Neutrophil (primary cell): ENCODE measurements around the gene TOPAZ1.
A peak's percentile ranks its signal among the peaks of the same experiment; 100 is the strongest.

Source experiments
- H3K27ac ChIP-seq: fragments of 200-600 bp; sonication (generic); 2 replicates; pipeline ENCODE4 v1.5.1; 2016; ENCODE audit warnings: mild to moderate bottlenecking, moderate library complexity
- H3K27me3 ChIP-seq: fragments of 200-600 bp; sonication (generic); 2 replicates; pipeline ENCODE4 v1.6.0; 2016; ENCODE audit warnings: mild to moderate bottlenecking
- H3K36me3 ChIP-seq: fragments of 200-600 bp; sonication (generic); 2 replicates; pipeline ENCODE4 v1.5.1; 2017
- H3K4me1 ChIP-seq, 2 experiments: fragments of 200-600 bp in 1 of 2; sonication (generic) in 1 of 2; 1 replicate in 1 of 2; 2 replicates in 1 of 2; pipeline versions ENCODE4 v1.5.1 to v1.6.1; 2013 to 2016; ENCODE audit warnings: low read depth in 1 of 2, low read length in 1 of 2, mild to moderate bottlenecking in 1 of 2, moderate library complexity in 1 of 2; ENCODE audit not compliant: control insufficient read depth in 1 of 2, insufficient read depth in 1 of 2
- H3K4me3 ChIP-seq, 2 experiments: fragments of 200-600 bp in 1 of 2; sonication (generic) in 1 of 2; 1 replicate in 1 of 2; 2 replicates in 1 of 2; pipeline ENCODE4 v1.5.1; 2013 to 2016; ENCODE audit warnings: low read depth in 1 of 2, low read length in 1 of 2, mild to moderate bottlenecking in 1 of 2, moderate library complexity in 1 of 2
- H3K9me3 ChIP-seq: fragments of 200-600 bp; sonication (generic); 2 replicates; pipeline ENCODE4 v1.5.1; 2016
- CTCF ChIP-seq: fragments of 200-600 bp; sonication (generic); IDR thresholded peaks from 2 replicates; pipeline ENCODE4 v1.5.1; 2016; ENCODE audit warnings: antibody characterized with exemption

The TOPAZ1 gene

GRCh38 chr3:44321335-44321734, 79.6 kb downstream of the TOPAZ1 start:
- Histone ChIP-seq H3K27me3 (no peaks in the 10 kb centered on the region), H3K9me3 (no peaks in the 10 kb centered on the region), H3K4me3 (no peak overlapping the region), H3K36me3 (no peaks in the 10 kb centered on the region), H3K4me1 (peaks cover 6 to 9% of the 10 kb centered on the region in 2 experiments), H3K27ac (no peak overlapping the region)
- no peak for TF ChIP-seq CTCF

GRCh38 chr3:44323341-44323955, 81.8 kb downstream of the TOPAZ1 start:
- TF ChIP-seq CTCF: peak; percentile 55
- peaks cover 6% of the 10 kb centered on the region in 2 experiments for H3K4me1 ChIP-seq
- no peaks in the 10 kb centered on the region for H3K9me3 ChIP-seq
- H3K27me3 ChIP-seq: no peaks in the 10 kb centered on the region
- H3K27ac ChIP-seq: no peak overlapping the region
- H3K36me3 ChIP-seq: no peaks in the 10 kb centered on the region
- no peak overlapping the region for H3K4me3 ChIP-seq

- Histone ChIP-seq H3K4me1 (no peaks in the 10 kb centered on the region), H3K9me3 (no peaks in the 10 kb centered on the region), H3K36me3 (no peaks in the 10 kb centered on the region), H3K4me3 (no peak overlapping the region), H3K27me3 (no peaks in the 10 kb centered on the region), H3K27ac (no peak overlapping the region)
- no peak for TF ChIP-seq CTCF
These were observed 82.9 kb downstream of the TOPAZ1 start for GRCh38 chr3:44324584-44324983.

GRCh38 chr3:44326019-44326418, 84.3 kb downstream of the TOPAZ1 start:
- no peaks in the 10 kb centered on the region for H3K36me3 ChIP-seq
- H3K4me3 ChIP-seq: no peak overlapping the region
- H3K27me3 ChIP-seq: no peaks in the 10 kb centered on the region
- H3K9me3 ChIP-seq: no peaks in the 10 kb centered on the region
- H3K27ac ChIP-seq: no peak overlapping the region
- TF ChIP-seq CTCF: no peak
- H3K4me1 ChIP-seq: no peaks in the 10 kb centered on the region

GRCh38 chr3:44326515-44326914, 84.8 kb downstream of the TOPAZ1 start:
- Histone ChIP-seq H3K4me3 (no peak overlapping the region), H3K36me3 (no peaks in the 10 kb centered on the region), H3K9me3 (no peaks in the 10 kb centered on the region), H3K27me3 (no peaks in the 10 kb centered on the region), H3K27ac (no peak overlapping the region), H3K4me1 (no peaks in the 10 kb centered on the region)
- TF ChIP-seq CTCF: no peak
